Gastroesophageal sphincter (tissue), 3 donors: Measurements from ENCODE around the gene MEA1.

Experiments
- CTCF ChIP-seq, 4 experiments: fragments of 200-600 bp in 2 of 4; fragments of 450-650 bp in 2 of 4; sonication (generic) in 1 of 4; IDR thresholded peaks; one replicate each; pipeline ENCODE4 v1.5.1; 2017 to 2019; ENCODE audit warnings: antibody characterized with exemption in 4 of 4, mild to moderate bottlenecking in 2 of 4, moderate library complexity in 2 of 4
- EP300 ChIP-seq: sonication (generic); formaldehyde crosslinking; IDR thresholded peaks from one replicate; pipeline ENCODE4 v1.6.1; 2017; ENCODE audit warnings: antibody characterized with exemption, mild to moderate bottlenecking
- POLR2A ChIP-seq, 2 donors: fragments of 450-650 bp; IDR thresholded peaks; one replicate each; pipeline ENCODE4 v1.6.1; 2017; ENCODE audit warnings: antibody characterized with exemption in 2 of 2, mild to moderate bottlenecking in 2 of 2, moderate library complexity in 1 of 2
- POLR2AphosphoS5 ChIP-seq: sonication (generic); formaldehyde crosslinking; IDR thresholded peaks from one replicate; pipeline ENCODE4 v1.6.1; 2017; ENCODE audit warnings: antibody characterized with exemption

GRCh38 chr6:42993445-42993844, 20.3 kb downstream of the MEA1 start:
- TF ChIP-seq CTCF (IDR thresholded peaks at IDR 0.05) (no peak), EP300 (no peak), POLR2A (IDR thresholded peaks at IDR 0.05) (no peak), POLR2AphosphoS5 (no peak)
